GM18907 (cell line): Measurements from ENCODE around the gene ANKRD63.

Experiments
- ATAC-seq: cut with Tn5 transposase; IDR thresholded peaks from one replicate; pipeline ENCODE4 v1.9.1; 2021; ENCODE audit warnings: mild to moderate bottlenecking, moderate library complexity; ENCODE audit not compliant: unreplicated experiment

Gene ANKRD63

GRCh38 chr15:40282869-40283614, at the start of gene ANKRD63:
Gene ANKRD63 (minus strand): TSS chr15:40283064. CDS start chr15:40282586, 478 bp downstream.
- peak; percentile 30 for ATAC-seq

GRCh38 chr15:40332113-40332781, 49.4 kb upstream of the ANKRD63 start:
- no peak for ATAC-seq

GRCh38 chr15:40331637-40332036, 48.8 kb upstream of the ANKRD63 start:
- no peak for ATAC-seq

GRCh38 chr15:40331026-40331425, 48.2 kb upstream of the ANKRD63 start:
- no peak for ATAC-seq

GRCh38 chr15:40330368-40330836, 47.5 kb upstream of the ANKRD63 start:
- no peak for ATAC-seq

GRCh38 chr15:40329804-40330203, 46.9 kb upstream of the ANKRD63 start:
- no peak for ATAC-seq

- ATAC-seq: no peak
Observed at GRCh38 chr15:40328751-40329150, 45.9 kb upstream of the ANKRD63 start.

GRCh38 chr15:40328176-40328575, 45.3 kb upstream of the ANKRD63 start:
- no peak for ATAC-seq

GRCh38 chr15:40327457-40327856, 44.6 kb upstream of the ANKRD63 start:
- ATAC-seq: no peak

- ATAC-seq: no peak
Observed at GRCh38 chr15:40325700-40326099, 42.8 kb upstream of the ANKRD63 start.

GRCh38 chr15:40325188-40325587, 42.3 kb upstream of the ANKRD63 start:
- no peak for ATAC-seq

GRCh38 chr15:40323953-40324937, 41.4 kb upstream of the ANKRD63 start:
- ATAC-seq: peak; percentile 7

GRCh38 chr15:40323239-40323952, 40.5 kb upstream of the ANKRD63 start, which contains the start of gene INAFM2:
Gene INAFM2 (plus strand): TSS chr15:40323692. CDS start chr15:40324056, 364 bp downstream.
- ATAC-seq: peak; percentile 89

- ATAC-seq: no peak
Observed at GRCh38 chr15:40322531-40323238, 39.8 kb upstream of the ANKRD63 start.

- no peak for ATAC-seq
Observed at GRCh38 chr15:40320931-40321371, 38.1 kb upstream of the ANKRD63 start.

- ATAC-seq: no peak
Observed at GRCh38 chr15:40320409-40320808, 37.5 kb upstream of the ANKRD63 start.

GRCh38 chr15:40317580-40317979, 34.7 kb upstream of the ANKRD63 start:
- ATAC-seq: no peak

- ATAC-seq: no peak
Observed at GRCh38 chr15:40316931-40317330, 34.1 kb upstream of the ANKRD63 start.

- ATAC-seq: no peak
Observed at GRCh38 chr15:40314723-40315276, 31.9 kb upstream of the ANKRD63 start.
